Activated naive CD8-positive, alpha-beta T cell (primary cell): ENCODE results near the gene KLHL22.
"Not testable (repeated sequence)": the region's sequence is repeated elsewhere in the genome, so short reads cannot be mapped to it uniquely, and the experiment has no call there.

ENCODE experiments used
- H3K27ac Mint-ChIP-seq: one replicate; pipeline ENCODE4 v1.8.0; 2021; ENCODE audit warnings: mixed read lengths
- H3K27me3 Mint-ChIP-seq: one replicate; pipeline ENCODE4 v1.8.0; 2021; ENCODE audit warnings: mixed read lengths
- H3K36me3 Mint-ChIP-seq: one replicate; pipeline ENCODE4 v1.8.0; 2021; ENCODE audit warnings: mixed read lengths
- H3K4me1 Mint-ChIP-seq: one replicate; pipeline ENCODE4 v1.8.0; 2021; ENCODE audit warnings: low read depth, mixed read lengths
- H3K4me3 Mint-ChIP-seq: one replicate; pipeline ENCODE4 v1.8.0; 2021; ENCODE audit warnings: mild to moderate bottlenecking, mixed read lengths
- H3K9me3 Mint-ChIP-seq: one replicate; pipeline ENCODE4 v1.8.0; 2021; ENCODE audit warnings: low read depth, mixed read lengths

KLHL22 gene

GRCh38 chr22:20413217-20414058 is 82.2 kb downstream of the KLHL22 start:
- H3K9me3 Mint-ChIP-seq, result no peaks in the 10 kb centered on the region
- H3K36me3 Mint-ChIP-seq, result no peaks in the 10 kb centered on the region
- H3K4me1 Mint-ChIP-seq, result no peaks in the 10 kb centered on the region
- no peak overlapping the region for H3K4me3 Mint-ChIP-seq
- H3K27ac Mint-ChIP-seq, result no peak overlapping the region
- no peaks in the 10 kb centered on the region for H3K27me3 Mint-ChIP-seq

- Mint-ChIP-seq H3K27me3 (no peaks in the 10 kb centered on the region), H3K36me3 (no peaks in the 10 kb centered on the region), H3K9me3 (no peaks in the 10 kb centered on the region), H3K4me3 (no peak overlapping the region), H3K4me1 (no peaks in the 10 kb centered on the region), H3K27ac (no peak overlapping the region)
Measured at GRCh38 chr22:20412474-20413216, 83.0 kb downstream of the KLHL22 start.

- H3K4me3 Mint-ChIP-seq, H3K36me3 Mint-ChIP-seq, H3K9me3 Mint-ChIP-seq, H3K27me3 Mint-ChIP-seq, H3K27ac Mint-ChIP-seq, H3K4me1 Mint-ChIP-seq: not testable (repeated sequence)
Measured at GRCh38 chr22:20409385-20409784, 86.2 kb downstream of the KLHL22 start.

GRCh38 chr22:20408891-20409290 is 86.7 kb downstream of the KLHL22 start:
- H3K4me3 Mint-ChIP-seq, result no peak overlapping the region
- peaks cover 2% of the 10 kb centered on the region for H3K36me3 Mint-ChIP-seq
- H3K27ac Mint-ChIP-seq, result no peak overlapping the region
- no peaks in the 10 kb centered on the region for H3K27me3 Mint-ChIP-seq
- H3K9me3 Mint-ChIP-seq, result no peaks in the 10 kb centered on the region
- H3K4me1 Mint-ChIP-seq, result no peaks in the 10 kb centered on the region

- peaks cover 6% of the 10 kb centered on the region for H3K36me3 Mint-ChIP-seq
- no peaks in the 10 kb centered on the region for H3K27me3 Mint-ChIP-seq
- peaks cover 6% of the 10 kb centered on the region for H3K4me1 Mint-ChIP-seq
- H3K9me3 Mint-ChIP-seq, result no peaks in the 10 kb centered on the region
- no peak overlapping the region for H3K4me3 Mint-ChIP-seq
- no peak overlapping the region for H3K27ac Mint-ChIP-seq
Measured at GRCh38 chr22:20407829-20408228, 87.8 kb downstream of the KLHL22 start.

- Mint-ChIP-seq H3K27ac (no peak overlapping the region), H3K4me3 (no peak overlapping the region), H3K4me1 (peaks cover 6% of the 10 kb centered on the region), H3K27me3 (no peaks in the 10 kb centered on the region), H3K9me3 (no peaks in the 10 kb centered on the region), H3K36me3 (peaks cover 6% of the 10 kb centered on the region)
Measured at GRCh38 chr22:20406686-20407408, 88.7 kb downstream of the KLHL22 start.

GRCh38 chr22:20405931-20406685 is 89.5 kb downstream of the KLHL22 start:
- H3K4me1 Mint-ChIP-seq, result peaks cover 6% of the 10 kb centered on the region
- no peak overlapping the region for H3K4me3 Mint-ChIP-seq
- no peaks in the 10 kb centered on the region for H3K27me3 Mint-ChIP-seq
- peaks cover 6% of the 10 kb centered on the region for H3K36me3 Mint-ChIP-seq
- no peak overlapping the region for H3K27ac Mint-ChIP-seq
- no peaks in the 10 kb centered on the region for H3K9me3 Mint-ChIP-seq

- Mint-ChIP-seq H3K27me3 (no peaks in the 10 kb centered on the region), H3K4me3 (no peak overlapping the region), H3K36me3 (peaks cover 6% of the 10 kb centered on the region), H3K4me1 (peaks cover 6% of the 10 kb centered on the region), H3K27ac (no peak overlapping the region), H3K9me3 (no peaks in the 10 kb centered on the region)
Measured at GRCh38 chr22:20405291-20405930, 90.2 kb downstream of the KLHL22 start.

GRCh38 chr22:20404881-20405280 is 90.7 kb downstream of the KLHL22 start:
- H3K4me3 Mint-ChIP-seq, result no peak overlapping the region
- H3K36me3 Mint-ChIP-seq, result peaks cover 6% of the 10 kb centered on the region
- H3K4me1 Mint-ChIP-seq, result peaks cover 6% of the 10 kb centered on the region
- no peaks in the 10 kb centered on the region for H3K27me3 Mint-ChIP-seq
- H3K27ac Mint-ChIP-seq, result no peak overlapping the region
- no peaks in the 10 kb centered on the region for H3K9me3 Mint-ChIP-seq

- peaks cover 6% of the 10 kb centered on the region for H3K4me1 Mint-ChIP-seq
- no peaks in the 10 kb centered on the region for H3K27me3 Mint-ChIP-seq
- no peak overlapping the region for H3K4me3 Mint-ChIP-seq
- H3K36me3 Mint-ChIP-seq, result peaks cover 6% of the 10 kb centered on the region
- no peaks in the 10 kb centered on the region for H3K9me3 Mint-ChIP-seq
- no peak overlapping the region for H3K27ac Mint-ChIP-seq
Measured at GRCh38 chr22:20403779-20404140, 91.8 kb downstream of the KLHL22 start.

- Mint-ChIP-seq H3K27ac (no peak overlapping the region), H3K9me3 (no peaks in the 10 kb centered on the region), H3K4me1 (peaks cover 9% of the 10 kb centered on the region), H3K27me3 (no peaks in the 10 kb centered on the region), H3K36me3 (peaks cover 6% of the 10 kb centered on the region), H3K4me3 (no peak overlapping the region)
Measured at GRCh38 chr22:20402960-20403778, 92.4 kb downstream of the KLHL22 start.

GRCh38 chr22:20401376-20402014 is 94.1 kb downstream of the KLHL22 start:
- Mint-ChIP-seq H3K9me3 (no peaks in the 10 kb centered on the region), H3K4me1 (peaks cover 19% of the 10 kb centered on the region), H3K27me3 (no peaks in the 10 kb centered on the region), H3K36me3 (peaks cover 7% of the 10 kb centered on the region), H3K4me3 (no peak overlapping the region), H3K27ac (no peak overlapping the region)

GRCh38 chr22:20400606-20401375 is 94.8 kb downstream of the KLHL22 start:
- peaks cover 26% of the 10 kb centered on the region for H3K4me1 Mint-ChIP-seq
- H3K27me3 Mint-ChIP-seq, result no peaks in the 10 kb centered on the region
- no peak overlapping the region for H3K27ac Mint-ChIP-seq
- no peak overlapping the region for H3K4me3 Mint-ChIP-seq
- no peaks in the 10 kb centered on the region for H3K9me3 Mint-ChIP-seq
- peaks cover 7% of the 10 kb centered on the region for H3K36me3 Mint-ChIP-seq
